ENCODE results near the gene LRRC8D. TPM values are rescaled to one million over a fixed set of nuclear protein-coding genes. Genes with fewer than 3 reads are reported as not detected.

Gene LRRC8D
- total RNA-seq, 2 donors from 2014 or later, result 35.8 to 42.7 TPM

- H3K27ac ChIP-seq, result no peak overlapping the region
- DNase-seq, result no peak
- H3K9ac ChIP-seq (ENCODE audit: low read depth in 2 of 2, low read length in 2 of 2), result no peak overlapping the region
- H3K4me3 ChIP-seq, result no peak overlapping the region
- TF ChIP-seq, protein P1, sequence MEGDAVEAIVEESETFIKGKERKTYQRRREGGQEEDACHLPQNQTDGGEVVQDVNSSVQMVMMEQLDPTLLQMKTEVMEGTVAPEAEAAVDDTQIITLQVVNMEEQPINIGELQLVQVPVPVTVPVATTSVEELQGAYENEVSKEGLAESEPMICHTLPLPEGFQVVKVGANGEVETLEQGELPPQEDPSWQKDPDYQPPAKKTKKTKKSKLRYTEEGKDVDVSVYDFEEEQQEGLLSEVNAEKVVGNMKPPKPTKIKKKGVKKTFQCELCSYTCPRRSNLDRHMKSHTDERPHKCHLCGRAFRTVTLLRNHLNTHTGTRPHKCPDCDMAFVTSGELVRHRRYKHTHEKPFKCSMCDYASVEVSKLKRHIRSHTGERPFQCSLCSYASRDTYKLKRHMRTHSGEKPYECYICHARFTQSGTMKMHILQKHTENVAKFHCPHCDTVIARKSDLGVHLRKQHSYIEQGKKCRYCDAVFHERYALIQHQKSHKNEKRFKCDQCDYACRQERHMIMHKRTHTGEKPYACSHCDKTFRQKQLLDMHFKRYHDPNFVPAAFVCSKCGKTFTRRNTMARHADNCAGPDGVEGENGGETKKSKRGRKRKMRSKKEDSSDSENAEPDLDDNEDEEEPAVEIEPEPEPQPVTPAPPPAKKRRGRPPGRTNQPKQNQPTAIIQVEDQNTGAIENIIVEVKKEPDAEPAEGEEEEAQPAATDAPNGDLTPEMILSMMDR (IDR thresholded peaks at IDR 0.05), result no peak
- no peaks in the 10 kb centered on the region for H3K27me3 ChIP-seq
- no peaks in the 10 kb centered on the region for H3K9me3 ChIP-seq
- intact Hi-C loops (cut with DNase I), result no loop called here
- H3K4me1 ChIP-seq, result no peaks in the 10 kb centered on the region
- H3K36me3 ChIP-seq, result no peaks in the 10 kb centered on the region
Measured at GRCh38 chr1:89823679-89824292, 3.0 kb downstream of the LRRC8D start.

GRCh38 chr1:89826594-89826993 is 5.8 kb downstream of the LRRC8D start:
- no peak overlapping the region for H3K4me3 ChIP-seq
- no peak overlapping the region for H3K9ac ChIP-seq (ENCODE audit: low read depth in 2 of 2, low read length in 2 of 2)
- no peaks in the 10 kb centered on the region for H3K9me3 ChIP-seq
- H3K27ac ChIP-seq, result no peak overlapping the region
- no peaks in the 10 kb centered on the region for H3K4me1 ChIP-seq
- no peak for DNase-seq
- TF ChIP-seq, protein P1 (IDR thresholded peaks at IDR 0.05), result no peak
- H3K36me3 ChIP-seq, result no peaks in the 10 kb centered on the region
- intact Hi-C loops (cut with DNase I), result no loop called here
- H3K27me3 ChIP-seq, result no peaks in the 10 kb centered on the region

DNA sequence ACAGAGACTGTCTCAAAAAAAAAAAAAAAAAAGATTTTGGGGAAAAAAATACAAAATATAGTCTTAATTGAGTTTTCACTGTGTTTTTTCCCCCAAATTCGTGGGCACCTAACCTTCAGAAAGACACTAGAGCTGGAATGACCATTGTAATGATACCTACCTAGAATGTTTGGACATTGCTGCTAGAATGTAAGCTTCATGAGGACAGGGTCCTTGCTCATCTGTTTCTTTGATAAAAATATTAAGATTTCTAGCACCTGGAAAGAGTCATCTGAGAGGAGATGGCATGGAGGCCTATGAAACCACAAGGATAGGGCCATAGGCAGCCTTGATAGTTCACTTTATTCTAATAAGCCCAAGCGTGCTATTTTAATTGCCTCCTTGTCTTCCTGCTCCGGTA is 6.5 kb downstream of the LRRC8D start:
- H3K27ac ChIP-seq, result no peak overlapping the region

DNA sequence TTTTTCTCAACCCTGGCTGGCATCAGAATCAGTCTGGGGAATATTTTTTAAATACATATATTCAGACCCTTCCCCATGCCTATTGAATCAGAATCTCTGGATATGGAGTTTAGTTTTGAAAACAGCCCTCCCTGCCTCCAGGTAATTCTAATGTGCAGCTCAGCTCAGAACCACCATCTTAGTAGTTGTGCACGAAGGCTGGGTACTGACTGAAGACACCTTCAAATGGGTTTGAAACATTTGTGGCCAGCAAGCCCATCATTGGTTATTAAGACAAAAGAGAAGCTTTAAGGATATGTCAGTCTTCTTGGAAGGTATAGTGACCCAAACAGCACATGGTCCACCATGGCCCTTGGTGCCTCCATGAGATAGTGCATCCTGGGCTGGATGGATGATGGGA is 7.1 kb downstream of the LRRC8D start:
- no peak for DNase-seq
- Histone ChIP-seq H3K9ac (ENCODE audit: low read depth in 2 of 2, low read length in 2 of 2) (no peak overlapping the region), H3K27ac (no peak overlapping the region), H3K4me3 (no peak overlapping the region), H3K27me3 (no peaks in the 10 kb centered on the region), H3K36me3 (no peaks in the 10 kb centered on the region), H3K9me3 (no peaks in the 10 kb centered on the region), H3K4me1 (no peaks in the 10 kb centered on the region)
- intact Hi-C loops (cut with DNase I), result no loop called here
- TF ChIP-seq, protein P1 (IDR thresholded peaks at IDR 0.05), result no peak

More for the DNA sequence above, 6.5 kb downstream of the LRRC8D start:
- DNase-seq, result no peak
- no peaks in the 10 kb centered on the region for H3K4me1 ChIP-seq
- intact Hi-C loops (cut with DNase I), result no loop called here
- no peak overlapping the region for H3K4me3 ChIP-seq
- H3K9ac ChIP-seq (ENCODE audit: low read depth in 2 of 2, low read length in 2 of 2), result no peak overlapping the region
- H3K9me3 ChIP-seq, result no peaks in the 10 kb centered on the region
- no peaks in the 10 kb centered on the region for H3K27me3 ChIP-seq
- no peaks in the 10 kb centered on the region for H3K36me3 ChIP-seq
- TF ChIP-seq, protein P1 (IDR thresholded peaks at IDR 0.05), result no peak

GRCh38 chr1:89829186-89829585 is 8.4 kb downstream of the LRRC8D start:
- H3K4me3 ChIP-seq, result no peak overlapping the region
- no peaks in the 10 kb centered on the region for H3K36me3 ChIP-seq
- DNase-seq, result no peak
- no peak overlapping the region for H3K9ac ChIP-seq (ENCODE audit: low read depth in 2 of 2, low read length in 2 of 2)
- no peak overlapping the region for H3K27ac ChIP-seq
- no peaks in the 10 kb centered on the region for H3K27me3 ChIP-seq
- H3K4me1 ChIP-seq, result no peaks in the 10 kb centered on the region
- no peaks in the 10 kb centered on the region for H3K9me3 ChIP-seq
- intact Hi-C loops (cut with DNase I), result no loop called here
- TF ChIP-seq, protein P1 (IDR thresholded peaks at IDR 0.05), result no peak
